Chondrocyte (in vitro differentiated cells): ENCODE results near the gene INHA. TPM values are rescaled to one million over a fixed set of nuclear protein-coding genes. Genes with fewer than 3 reads are reported as not detected.
A peak's percentile ranks its signal among the peaks of the same experiment; 100 is the strongest.

Source experiments
- DNase-seq: peaks from one replicate; pipeline ENCODE4 v3.0.0; 2021; ENCODE audit warnings: mixed read lengths, low spot score
- H3K27ac Mint-ChIP-seq: one replicate; pipeline ENCODE4 v1.8.0; 2021; ENCODE audit warnings: mild to moderate bottlenecking, moderate library complexity, mixed read lengths; ENCODE audit not compliant: unreplicated experiment
- H3K27me3 Mint-ChIP-seq: 2 replicates; pipeline ENCODE4 v1.8.0; 2021; ENCODE audit warnings: low read depth, mixed read lengths
- H3K36me3 Mint-ChIP-seq: 2 replicates; pipeline ENCODE4 v1.8.0; 2021; ENCODE audit warnings: low read depth, mixed read lengths
- H3K4me1 Mint-ChIP-seq: 2 replicates; pipeline ENCODE4 v1.8.0; 2021; ENCODE audit warnings: low read depth, mild to moderate bottlenecking, mixed read lengths
- H3K4me3 Mint-ChIP-seq: one replicate; pipeline ENCODE4 v1.8.0; 2021; ENCODE audit warnings: mild to moderate bottlenecking, moderate library complexity, mixed read lengths; ENCODE audit not compliant: unreplicated experiment
- H3K9me3 Mint-ChIP-seq: 2 replicates; pipeline ENCODE4 v1.8.0; 2021; ENCODE audit warnings: low read depth, mixed read lengths
- total RNA-seq: library from RNA; stranded (reverse); gene quantifications from 3 replicates; pipeline ENCODE4 v1.2.1, GENCODE V29; 2021
- TF ChIP-seq, protein P1 (sequence below): fragments of 200-600 bp; sonication (generic); IDR thresholded peaks from 2 replicates; pipeline ENCODE4 v1.5.0; 2021; ENCODE audit warnings: antibody characterized with exemption, mild to moderate bottlenecking, moderate library complexity

Gene INHA
- total RNA-seq, 1 donor from 2014 or later, result 1.0 TPM

DNA sequence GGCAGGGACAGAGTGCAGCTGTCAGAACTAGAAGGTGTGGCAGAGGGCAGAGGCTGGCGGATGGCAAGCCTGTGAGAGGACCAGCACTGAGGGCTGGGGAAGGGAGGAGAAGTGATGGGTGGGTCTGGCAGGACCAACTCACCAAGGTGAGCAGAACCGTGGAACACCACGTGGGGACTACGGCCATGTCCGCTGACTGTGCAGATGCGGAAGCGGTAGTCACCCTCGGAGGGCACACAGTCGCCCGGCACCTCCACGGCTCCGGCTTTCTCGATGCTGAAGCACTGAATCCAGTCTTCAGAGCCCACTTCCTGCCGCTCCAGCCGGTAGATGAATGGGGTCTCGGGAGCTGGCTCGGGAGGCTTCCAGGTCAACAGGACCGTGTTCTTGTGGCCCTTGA, 5.0 kb upstream of the INHA start:
- H3K4me1 Mint-ChIP-seq, result peaks cover 20% of the 10 kb centered on the region
- H3K4me3 Mint-ChIP-seq, result no peak overlapping the region
- no peaks in the 10 kb centered on the region for H3K9me3 Mint-ChIP-seq
- no peak overlapping the region for H3K27ac Mint-ChIP-seq
- H3K36me3 Mint-ChIP-seq, result peaks cover 23% of the 10 kb centered on the region
- no peaks in the 10 kb centered on the region for H3K27me3 Mint-ChIP-seq
- no peak for DNase-seq
- TF ChIP-seq, protein P1, sequence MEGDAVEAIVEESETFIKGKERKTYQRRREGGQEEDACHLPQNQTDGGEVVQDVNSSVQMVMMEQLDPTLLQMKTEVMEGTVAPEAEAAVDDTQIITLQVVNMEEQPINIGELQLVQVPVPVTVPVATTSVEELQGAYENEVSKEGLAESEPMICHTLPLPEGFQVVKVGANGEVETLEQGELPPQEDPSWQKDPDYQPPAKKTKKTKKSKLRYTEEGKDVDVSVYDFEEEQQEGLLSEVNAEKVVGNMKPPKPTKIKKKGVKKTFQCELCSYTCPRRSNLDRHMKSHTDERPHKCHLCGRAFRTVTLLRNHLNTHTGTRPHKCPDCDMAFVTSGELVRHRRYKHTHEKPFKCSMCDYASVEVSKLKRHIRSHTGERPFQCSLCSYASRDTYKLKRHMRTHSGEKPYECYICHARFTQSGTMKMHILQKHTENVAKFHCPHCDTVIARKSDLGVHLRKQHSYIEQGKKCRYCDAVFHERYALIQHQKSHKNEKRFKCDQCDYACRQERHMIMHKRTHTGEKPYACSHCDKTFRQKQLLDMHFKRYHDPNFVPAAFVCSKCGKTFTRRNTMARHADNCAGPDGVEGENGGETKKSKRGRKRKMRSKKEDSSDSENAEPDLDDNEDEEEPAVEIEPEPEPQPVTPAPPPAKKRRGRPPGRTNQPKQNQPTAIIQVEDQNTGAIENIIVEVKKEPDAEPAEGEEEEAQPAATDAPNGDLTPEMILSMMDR, result no peak

DNA sequence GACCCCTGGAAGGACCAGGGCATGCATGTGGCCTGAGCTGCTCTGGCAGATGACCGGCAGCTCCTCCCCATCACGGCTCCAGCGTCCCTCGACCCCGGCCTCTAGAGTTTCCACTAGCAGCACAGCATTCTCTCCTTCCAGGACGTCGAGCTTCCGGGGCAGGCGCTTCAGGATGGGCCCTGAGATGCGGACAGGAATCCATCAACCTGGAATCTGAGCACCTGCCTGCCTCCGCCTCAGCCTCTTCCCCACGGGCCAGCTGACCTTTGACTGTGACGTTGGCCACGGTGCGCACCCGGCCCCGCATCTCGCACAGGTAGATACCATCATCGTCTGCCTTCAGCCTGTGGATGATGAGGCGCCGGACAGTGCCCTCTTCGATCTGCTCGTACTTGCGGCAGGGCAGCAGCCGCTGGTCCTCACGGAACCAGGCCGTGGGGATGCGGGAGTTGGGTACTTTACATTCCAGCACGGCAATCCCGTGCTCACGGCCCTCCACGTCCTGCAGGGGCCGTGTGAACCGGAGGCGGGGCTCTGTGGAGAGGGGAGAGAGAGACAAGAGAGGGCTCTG, 4.2 kb upstream of the INHA start:
- Mint-ChIP-seq H3K9me3 (no peaks in the 10 kb centered on the region), H3K27me3 (no peaks in the 10 kb centered on the region), H3K4me3 (no peak overlapping the region), H3K27ac (no peak overlapping the region), H3K4me1 (peaks cover 20% of the 10 kb centered on the region), H3K36me3 (peaks cover 20% of the 10 kb centered on the region)
- DNase-seq, result no peak
- TF ChIP-seq, protein P1, result no peak

DNA sequence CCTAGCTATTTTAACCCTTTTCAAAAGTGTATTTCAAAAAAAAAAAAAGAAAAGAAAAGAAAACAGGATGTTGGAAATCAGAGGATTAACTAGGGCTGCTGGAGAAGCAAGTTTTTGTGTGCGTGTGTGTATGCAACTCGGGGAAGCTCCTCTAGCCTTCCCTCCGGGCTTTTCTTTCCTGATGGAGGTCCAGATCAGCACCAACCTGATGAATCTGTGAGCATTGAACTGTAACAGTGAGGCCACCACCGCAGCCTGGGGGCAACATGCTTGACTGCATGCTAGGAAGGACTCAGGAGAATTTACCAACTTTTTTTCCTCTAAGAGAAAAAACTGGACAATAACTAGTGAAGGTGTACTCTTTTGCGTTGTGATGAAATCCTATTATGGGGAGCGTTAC, 3.1 kb upstream of the INHA start:
- TF ChIP-seq, protein P1, result no peak
- Mint-ChIP-seq H3K27me3 (no peaks in the 10 kb centered on the region), H3K36me3 (peaks cover 16% of the 10 kb centered on the region), H3K27ac (no peak overlapping the region), H3K9me3 (no peaks in the 10 kb centered on the region), H3K4me1 (peaks cover 20% of the 10 kb centered on the region), H3K4me3 (no peak overlapping the region)
- no peak for DNase-seq

DNA sequence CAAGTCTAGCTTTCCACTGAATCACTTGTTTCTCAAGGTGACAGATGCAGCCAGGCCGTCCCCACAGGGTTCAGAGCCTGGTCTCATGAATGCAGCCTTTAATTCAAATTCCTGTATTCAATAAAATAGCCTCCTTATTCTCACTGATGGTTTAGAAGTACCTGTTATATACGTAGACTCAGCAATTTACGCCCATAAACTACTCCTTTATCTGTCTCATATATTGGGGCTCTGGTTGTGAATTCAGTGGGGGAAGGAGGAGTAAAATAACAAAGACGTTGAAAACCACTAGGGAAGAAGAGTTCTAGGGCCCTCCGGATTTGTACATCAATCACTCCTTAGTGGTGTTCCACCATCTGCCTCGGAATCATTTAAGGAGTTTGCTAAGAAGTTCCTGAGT, 2.5 kb upstream of the INHA start:
- H3K27ac Mint-ChIP-seq, result no peak overlapping the region
- peaks cover 20% of the 10 kb centered on the region for H3K4me1 Mint-ChIP-seq
- no peak for DNase-seq
- peak overlapping the region; percentile 76 for H3K4me3 Mint-ChIP-seq
- H3K36me3 Mint-ChIP-seq, result peaks cover 12% of the 10 kb centered on the region
- TF ChIP-seq, protein P1, result no peak
- no peaks in the 10 kb centered on the region for H3K27me3 Mint-ChIP-seq
- H3K9me3 Mint-ChIP-seq, result no peaks in the 10 kb centered on the region

DNA sequence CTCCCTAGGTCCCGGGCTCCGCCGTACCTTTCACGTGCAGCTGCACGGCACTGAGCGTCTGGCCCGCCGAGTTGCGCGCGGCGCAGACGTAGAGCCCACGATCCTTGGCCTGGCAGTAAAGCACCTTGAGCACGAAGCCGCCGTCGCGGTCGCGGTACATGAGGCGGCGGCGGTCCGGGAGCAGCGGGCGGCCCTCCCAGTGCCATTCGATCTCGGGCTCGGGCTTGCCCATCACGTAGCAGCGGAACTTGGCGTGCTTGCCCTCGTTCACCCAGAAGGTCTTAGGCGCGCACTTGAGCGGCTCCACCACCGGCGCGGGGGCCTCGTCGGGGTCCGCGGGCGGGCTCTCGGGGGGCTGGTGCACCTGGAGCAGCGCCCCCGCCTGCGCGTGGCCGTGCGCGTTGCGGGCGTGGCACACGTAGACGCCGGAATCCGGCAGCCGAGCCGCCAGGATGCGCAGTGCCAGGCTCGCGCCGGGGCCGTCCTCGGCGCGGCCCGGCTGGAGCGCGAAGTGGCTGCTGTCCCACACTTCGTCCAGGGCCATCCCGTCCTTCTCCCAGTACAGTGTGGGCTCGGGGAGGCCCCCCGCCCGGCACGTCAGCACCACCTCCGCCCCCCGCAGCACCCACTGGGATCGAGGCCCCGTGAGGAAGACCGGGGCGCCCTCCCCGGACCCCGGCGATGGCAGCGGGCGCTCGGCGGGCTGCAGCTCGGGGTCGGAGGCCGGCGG, 1.8 kb upstream of the INHA start:
- Mint-ChIP-seq H3K27me3 (no peaks in the 10 kb centered on the region), H3K36me3 (peaks cover 10% of the 10 kb centered on the region)
- no peak for DNase-seq

More for the DNA sequence above, 1.8 kb upstream of the INHA start:
- Mint-ChIP-seq H3K4me3 (peak overlapping the region; percentile 76), H3K4me1 (peaks cover 20% of the 10 kb centered on the region), H3K27ac (no peak overlapping the region), H3K9me3 (no peaks in the 10 kb centered on the region)
- TF ChIP-seq, protein P1, result peak; percentile 48
